Activated CD4-positive, alpha-beta T cell treated with anti-CD3 and anti-CD28 coated beads for 36 hours (primary cell): ENCODE results near the gene CACNA1C. TPM values are rescaled to one million over a fixed set of nuclear protein-coding genes. Genes with fewer than 3 reads are reported as not detected.

ENCODE experiments used
- ATAC-seq: fragments of 200-7000 bp; cut with Tn5 transposase; one replicate; pipeline ENCODE4 v1.10.0; 2021; ENCODE audit warnings: mild to moderate bottlenecking, moderate library complexity
- CTCF ChIA-PET: fragments of 350-600 bp; sonication (Branson Sonifier 250); formaldehyde crosslinking; loops from one replicate; lab custom pipeline; 2021; ENCODE audit warnings: antibody characterized with exemption; lab: Charles Lee
- POLR2A ChIA-PET: fragments of 350-600 bp; sonication (Branson Sonifier 250); formaldehyde crosslinking; loops from one replicate; lab custom pipeline; 2021; ENCODE audit warnings: antibody characterized with exemption, inconsistent platforms; lab: Charles Lee
- DNase-seq: peaks from one replicate; pipeline ENCODE4 v3.0.0-alpha.2; 2020
- H3K27ac Mint-ChIP-seq: one replicate; pipeline ENCODE4 v1.8.0; 2021; ENCODE audit warnings: mixed read lengths
- H3K27me3 Mint-ChIP-seq: one replicate; pipeline ENCODE4 v1.8.0; 2021; ENCODE audit warnings: mixed read lengths
- H3K36me3 Mint-ChIP-seq: one replicate; pipeline ENCODE4 v1.8.0; 2021; ENCODE audit warnings: low read depth, mixed read lengths
- H3K4me1 Mint-ChIP-seq: one replicate; pipeline ENCODE4 v1.8.0; 2021; ENCODE audit warnings: mixed read lengths
- H3K4me3 Mint-ChIP-seq: one replicate; pipeline ENCODE4 v1.8.0; 2021; ENCODE audit warnings: mild to moderate bottlenecking, moderate library complexity, mixed read lengths
- H3K9me3 Mint-ChIP-seq: one replicate; pipeline ENCODE4 v1.8.0; 2021; ENCODE audit warnings: low read depth, mixed read lengths
- intact Hi-C, 2 experiments: fragments of 100-400 bp; cut with DNase I in 1 of 2; cut with micrococcal nuclease in 1 of 2; formaldehyde crosslinking; loops; one replicate each; pipeline versions ENCODE4 v1.14.2 to v1.15.1; 2022 to 2024; cut with DNase I, micrococcal nuclease
- total RNA-seq, 2 experiments: library from RNA; stranded (reverse); gene quantifications; one replicate each; pipeline ENCODE4 v1.2.3, GENCODE V29; 2021

CACNA1C gene
- total RNA-seq, 2 experiments from 2014 or later, result 0.11 TPM

DNA sequence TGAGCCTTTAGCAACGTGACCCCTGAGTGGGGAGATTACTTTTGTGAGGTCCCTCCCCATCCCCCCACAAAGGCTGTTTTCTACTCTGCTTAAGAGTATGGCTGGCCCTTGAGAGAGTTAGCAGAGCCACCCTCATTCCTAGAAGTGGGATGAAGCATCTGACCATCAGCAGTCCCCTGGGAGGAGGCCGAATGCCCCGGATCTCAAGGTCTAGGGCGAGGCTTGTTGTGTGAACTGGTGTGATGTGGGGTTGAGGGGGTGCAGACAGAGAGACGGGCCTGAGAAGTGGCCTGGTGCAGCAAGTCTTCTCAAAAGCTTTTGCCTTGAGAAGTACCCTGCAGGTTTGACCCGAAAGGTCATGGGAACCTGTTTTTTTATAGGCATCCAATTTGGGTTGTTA is 589.0 kb downstream of the CACNA1C start:
- no peak overlapping the region for H3K27ac Mint-ChIP-seq
- intact Hi-C loops, result loop anchor here in 1 of 2 experiments (2.0 kb wide), 1 partner anchor 29 kb away; no protein-coding TSS in a partner anchor
- H3K27me3 Mint-ChIP-seq, result peaks cover 20% of the 10 kb centered on the region
- no peak for ATAC-seq
- DNase-seq, result no peak
- CTCF ChIA-PET, result interaction anchor here (1.3 kb wide), 1 partner anchor 58 kb away, joined by 3 read pairs; no protein-coding TSS in a partner anchor
- no peaks in the 10 kb centered on the region for H3K9me3 Mint-ChIP-seq
- POLR2A ChIA-PET, result no interaction called here
- peaks cover 25% of the 10 kb centered on the region for H3K4me1 Mint-ChIP-seq
- H3K4me3 Mint-ChIP-seq, result no peak overlapping the region
- no peaks in the 10 kb centered on the region for H3K36me3 Mint-ChIP-seq

- DNase-seq (peak; percentile 18), ATAC-seq (peak; percentile 46)
- Mint-ChIP-seq H3K27ac (no peak overlapping the region), H3K4me3 (no peak overlapping the region), H3K27me3 (peaks cover 20% of the 10 kb centered on the region), H3K36me3 (no peaks in the 10 kb centered on the region), H3K4me1 (peaks cover 25% of the 10 kb centered on the region), H3K9me3 (no peaks in the 10 kb centered on the region)
- intact Hi-C loops, result no loop called here
- ChIA-PET POLR2A (interaction anchor here (0.6 kb wide), 1 partner anchor 338 kb away, joined by 4 read pairs; no protein-coding TSS in a partner anchor), CTCF (interaction anchor here (0.6 to 1.3 kb wide), 3 partner anchors 49 to 140 kb away, joined by 3 to 5 read pairs (median 3); no protein-coding TSS in a partner anchor)
Measured at GRCh38 chr12:2642176-2642892, 589.5 kb downstream of the CACNA1C start.

GRCh38 chr12:2642896-2643425 is 590.2 kb downstream of the CACNA1C start:
- ChIA-PET CTCF (interaction anchor here (0.6 to 0.7 kb wide), 3 partner anchors 10 to 140 kb away, joined by 3 to 5 read pairs (median 5); no protein-coding TSS in a partner anchor), POLR2A (interaction anchor here (0.6 kb wide), 1 partner anchor 338 kb away, joined by 4 read pairs; no protein-coding TSS in a partner anchor)
- H3K27me3 Mint-ChIP-seq, result peaks cover 20% of the 10 kb centered on the region
- intact Hi-C loops, result no loop called here
- H3K9me3 Mint-ChIP-seq, result no peaks in the 10 kb centered on the region
- H3K4me3 Mint-ChIP-seq, result no peak overlapping the region
- H3K36me3 Mint-ChIP-seq, result no peaks in the 10 kb centered on the region
- peaks cover 25% of the 10 kb centered on the region for H3K4me1 Mint-ChIP-seq
- ATAC-seq (no peak), DNase-seq (no peak)
- H3K27ac Mint-ChIP-seq, result no peak overlapping the region

GRCh38 chr12:2643576-2644135 is 590.9 kb downstream of the CACNA1C start:
- CTCF ChIA-PET, result interaction anchor here (0.6 kb wide), 1 partner anchor 11 kb away, joined by 5 read pairs; no protein-coding TSS in a partner anchor
- H3K9me3 Mint-ChIP-seq, result no peaks in the 10 kb centered on the region
- no peak for DNase-seq
- ATAC-seq, result no peak
- no peak overlapping the region for H3K27ac Mint-ChIP-seq
- intact Hi-C loops, result no loop called here
- POLR2A ChIA-PET, result no interaction called here
- peaks cover 25% of the 10 kb centered on the region for H3K4me1 Mint-ChIP-seq
- H3K36me3 Mint-ChIP-seq, result no peaks in the 10 kb centered on the region
- peaks cover 22% of the 10 kb centered on the region for H3K27me3 Mint-ChIP-seq
- H3K4me3 Mint-ChIP-seq, result no peak overlapping the region

- H3K9me3 Mint-ChIP-seq, result no peaks in the 10 kb centered on the region
- DNase-seq, result no peak
- no peak overlapping the region for H3K4me3 Mint-ChIP-seq
- H3K27me3 Mint-ChIP-seq, result peaks cover 26% of the 10 kb centered on the region
- intact Hi-C loops, result no loop called here
- POLR2A ChIA-PET, result no interaction called here
- H3K4me1 Mint-ChIP-seq, result peaks cover 24% of the 10 kb centered on the region
- no peak for ATAC-seq
- H3K27ac Mint-ChIP-seq, result no peak overlapping the region
- CTCF ChIA-PET, result no interaction called here
- no peaks in the 10 kb centered on the region for H3K36me3 Mint-ChIP-seq
Measured at GRCh38 chr12:2644683-2645405, 592.1 kb downstream of the CACNA1C start.

DNA sequence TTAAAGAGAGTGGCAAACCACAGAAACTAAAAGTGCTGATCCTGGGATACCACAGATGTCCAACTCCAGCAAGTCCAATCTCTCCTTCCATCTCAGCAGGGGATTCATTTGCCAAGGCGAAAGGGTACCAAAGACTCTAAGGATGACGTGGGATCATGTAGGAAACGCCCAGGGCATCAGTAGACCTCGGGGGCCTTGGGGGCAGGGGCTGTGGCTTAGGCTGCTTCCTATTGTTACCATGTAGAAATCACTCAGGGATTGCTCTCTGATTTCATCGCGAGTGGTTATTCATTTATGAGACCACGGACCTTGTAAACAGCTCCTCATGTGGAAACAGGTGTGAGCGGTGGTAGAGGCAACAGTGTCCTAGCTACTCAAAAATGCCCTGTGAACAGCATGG is 592.7 kb downstream of the CACNA1C start:
- Mint-ChIP-seq H3K27ac (no peak overlapping the region), H3K4me1 (peaks cover 24% of the 10 kb centered on the region), H3K9me3 (no peaks in the 10 kb centered on the region), H3K27me3 (peaks cover 29% of the 10 kb centered on the region), H3K4me3 (no peak overlapping the region), H3K36me3 (no peaks in the 10 kb centered on the region)
- intact Hi-C loops, result no loop called here
- ATAC-seq, result no peak
- CTCF ChIA-PET, result interaction anchor here (0.7 kb wide), 1 partner anchor 312 kb away, joined by 3 read pairs; no protein-coding TSS in a partner anchor
- POLR2A ChIA-PET, result interaction anchor here (0.7 kb wide), 1 partner anchor 61 kb away, joined by 4 read pairs; no protein-coding TSS in a partner anchor
- no peak for DNase-seq

- DNase-seq, result no peak
- peaks cover 17% of the 10 kb centered on the region for H3K4me1 Mint-ChIP-seq
- intact Hi-C loops, result no loop called here
- H3K27ac Mint-ChIP-seq, result no peak overlapping the region
- POLR2A ChIA-PET, result no interaction called here
- no peak overlapping the region for H3K4me3 Mint-ChIP-seq
- peaks cover 29% of the 10 kb centered on the region for H3K27me3 Mint-ChIP-seq
- CTCF ChIA-PET, result interaction anchor here (0.7 to 1.3 kb wide), 2 partner anchors 642 to 1022 kb away, joined by 3 read pairs; partner anchors contain the start of gene DCP1B
- H3K9me3 Mint-ChIP-seq, result no peaks in the 10 kb centered on the region
- H3K36me3 Mint-ChIP-seq, result no peaks in the 10 kb centered on the region
- ATAC-seq, result no peak
Measured at GRCh38 chr12:2646341-2646740, 593.6 kb downstream of the CACNA1C start.

- ATAC-seq, result no peak
- intact Hi-C loops, result no loop called here
- Mint-ChIP-seq H3K27ac (no peak overlapping the region), H3K4me1 (peaks cover 8% of the 10 kb centered on the region), H3K9me3 (no peaks in the 10 kb centered on the region), H3K4me3 (no peak overlapping the region), H3K27me3 (peaks cover 29% of the 10 kb centered on the region), H3K36me3 (no peaks in the 10 kb centered on the region)
- ChIA-PET POLR2A (no interaction called here), CTCF (interaction anchor here (0.6 to 1.3 kb wide), 2 partner anchors 360 to 643 kb away, joined by 3 read pairs; partner anchors contain the start of gene DCP1B)
- DNase-seq, result no peak
Measured at GRCh38 chr12:2647186-2647585, 594.4 kb downstream of the CACNA1C start.

DNA sequence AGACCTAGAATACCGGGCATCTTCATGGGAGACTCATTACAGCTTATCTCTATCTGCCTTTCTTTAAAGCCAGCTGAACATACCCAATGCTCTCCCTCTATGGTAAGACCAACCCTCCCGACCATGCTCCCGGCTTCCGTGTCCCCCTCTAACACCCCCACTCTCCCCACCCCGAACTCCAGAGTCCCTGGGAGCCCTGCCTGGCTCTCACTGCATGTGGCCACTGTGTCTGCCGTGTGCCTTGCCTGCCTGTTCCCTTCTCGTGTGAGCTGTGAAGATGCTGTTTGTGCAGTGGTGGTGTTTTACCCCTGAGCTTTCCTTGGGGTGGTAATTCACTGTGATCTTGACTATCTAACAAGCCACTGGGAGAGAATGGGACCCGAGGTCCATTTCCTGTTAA is 595.6 kb downstream of the CACNA1C start:
- Mint-ChIP-seq H3K27me3 (peaks cover 27% of the 10 kb centered on the region), H3K27ac (no peak overlapping the region), H3K4me1 (no peaks in the 10 kb centered on the region), H3K4me3 (no peak overlapping the region), H3K9me3 (no peaks in the 10 kb centered on the region), H3K36me3 (no peaks in the 10 kb centered on the region)
- intact Hi-C loops, result no loop called here
- POLR2A ChIA-PET, result no interaction called here
- DNase-seq, result no peak
- CTCF ChIA-PET, result interaction anchor here (0.7 kb wide), 1 partner anchor 650 kb away, joined by 3 read pairs; no protein-coding TSS in a partner anchor
- no peak for ATAC-seq

DNA sequence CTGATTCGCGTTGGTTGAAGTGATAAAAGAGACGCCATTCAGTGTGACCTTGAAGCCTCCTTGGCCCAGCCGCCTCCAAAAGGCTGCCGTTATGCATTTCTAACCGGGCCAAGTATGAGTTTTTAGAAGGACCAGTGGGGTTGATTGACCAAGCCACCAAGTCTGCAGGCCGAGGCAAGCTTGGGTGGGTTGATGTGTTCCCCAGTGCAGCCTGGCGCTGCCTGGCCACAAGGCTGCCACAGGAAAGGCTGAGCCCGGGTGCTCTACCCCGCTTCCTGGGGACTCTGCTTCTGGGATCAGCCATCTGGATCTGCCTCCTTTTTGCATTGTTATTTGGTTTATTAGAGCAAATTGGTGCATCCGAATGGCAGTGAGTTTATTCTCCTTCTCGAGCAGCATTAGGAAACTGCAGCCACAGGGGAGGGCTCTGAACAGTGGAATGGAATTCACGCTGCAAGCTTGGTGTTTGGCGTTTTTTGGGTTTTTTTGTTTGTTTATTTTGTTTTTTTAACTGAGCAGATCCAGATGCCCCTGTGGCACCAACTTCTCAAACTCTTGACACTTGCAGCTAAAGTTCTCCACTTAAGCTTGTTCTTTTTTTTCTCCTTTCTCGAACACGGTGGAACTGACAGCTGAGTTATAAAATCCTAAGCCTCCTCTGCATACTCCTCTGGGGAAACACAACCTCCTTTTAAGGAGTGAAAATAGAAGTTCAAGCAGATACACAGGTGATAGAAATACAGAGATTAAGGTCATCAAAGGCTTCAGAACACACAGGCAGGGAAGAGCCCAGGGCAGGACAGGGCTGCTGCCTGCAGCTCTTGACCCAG is 596.6 kb downstream of the CACNA1C start:
- no peak for DNase-seq
- Mint-ChIP-seq H3K27me3 (peaks cover 23% of the 10 kb centered on the region), H3K4me3 (no peak overlapping the region), H3K36me3 (no peaks in the 10 kb centered on the region), H3K9me3 (no peaks in the 10 kb centered on the region), H3K4me1 (no peaks in the 10 kb centered on the region), H3K27ac (no peak overlapping the region)
- ATAC-seq, result no peak
- ChIA-PET POLR2A (no interaction called here), CTCF (interaction anchor here (0.7 kb wide), 1 partner anchor 649 kb away, joined by 3 read pairs; no protein-coding TSS in a partner anchor)
- intact Hi-C loops, result no loop called here
